CD14-positive monocyte (primary cell): ENCODE results near the gene NUP62. TPM values are rescaled to one million over a fixed set of nuclear protein-coding genes. Genes with fewer than 3 reads are reported as not detected.

ENCODE experiments used
- DNase-seq, 3 donors: peaks; one replicate each; pipeline ENCODE4 v3.0.0-alpha.2; 2011 to 2022
- H2AFZ ChIP-seq: 2 replicates; pipeline ENCODE4 v1.6.0; 2012; ENCODE audit warnings: mild to moderate bottlenecking, low read depth, low read length, inconsistent platforms; ENCODE audit not compliant: insufficient read depth, poor library complexity, severe bottlenecking
- H3K27ac ChIP-seq, 2 donors: 1 replicate in 1 of 2; 2 replicates in 1 of 2; pipeline ENCODE4 v1.5.1; 2012 to 2013; ENCODE audit warnings: low read length in 2 of 2, control low read depth in 1 of 2, inconsistent platforms in 1 of 2, low read depth in 1 of 2, mild to moderate bottlenecking in 1 of 2
- H3K27me3 ChIP-seq, 2 donors: one replicate each; pipeline versions ENCODE4 v1.6.0 to v1.6.1; 2011 to 2013; ENCODE audit warnings: low read length in 2 of 2; ENCODE audit not compliant: control insufficient read depth in 2 of 2, insufficient read depth in 2 of 2
- H3K36me3 ChIP-seq, 2 donors: replicated peaks in 1 of 2; 1 replicate in 1 of 2; 2 replicates in 1 of 2; pipeline versions ENCODE4 v1.5.1 to v1.6.1; 2012 to 2013; ENCODE audit warnings: low read length in 2 of 2, control low read depth in 1 of 2, inconsistent platforms in 1 of 2, mild to moderate bottlenecking in 1 of 2; ENCODE audit not compliant: insufficient read depth in 2 of 2, control insufficient read depth in 1 of 2
- H3K4me1 ChIP-seq, 2 donors: 1 replicate in 1 of 2; 2 replicates in 1 of 2; pipeline versions ENCODE4 v1.5.1 to v1.6.1; 2012 to 2013; ENCODE audit warnings: low read length in 2 of 2, control low read depth in 1 of 2, inconsistent platforms in 1 of 2, mild to moderate bottlenecking in 1 of 2, moderate library complexity in 1 of 2; ENCODE audit not compliant: insufficient read depth in 2 of 2, control insufficient read depth in 1 of 2
- H3K4me2 ChIP-seq: replicated peaks from 2 replicates; pipeline ENCODE3; 2012; ENCODE audit warnings: low read length, moderate library complexity, mild to moderate bottlenecking; ENCODE audit not compliant: poor library complexity, severe bottlenecking; ENCODE audit errors: extremely low read depth
- H3K4me3 ChIP-seq, 3 experiments: fragments of 200-600 bp in 1 of 3; sonication (generic) in 1 of 3; replicated peaks in 1 of 3; 1 replicate in 2 of 3; 2 replicates in 1 of 3; pipeline ENCODE4 v1.5.1; 2011 to 2013; ENCODE audit warnings: low read length in 3 of 3, mild to moderate bottlenecking in 3 of 3, control low read depth in 2 of 3, low read depth in 2 of 3, inconsistent platforms in 1 of 3, moderate library complexity in 1 of 3
- H3K79me2 ChIP-seq: 2 replicates; pipeline ENCODE4 v1.6.0; 2012; ENCODE audit warnings: mild to moderate bottlenecking, control low read depth, inconsistent platforms, low read length, moderate library complexity; ENCODE audit not compliant: insufficient read depth
- H3K9ac ChIP-seq: 2 replicates; pipeline ENCODE4 v1.6.0; 2017; ENCODE audit warnings: low read length, mild to moderate bottlenecking; ENCODE audit not compliant: insufficient read depth, poor library complexity, severe bottlenecking
- H3K9me3 ChIP-seq, 2 donors: replicated peaks in 1 of 2; 1 replicate in 1 of 2; 2 replicates in 1 of 2; pipeline versions ENCODE4 v1.5.1 to v1.6.1; 2012 to 2013; ENCODE audit warnings: low read length in 2 of 2, control low read depth in 1 of 2; ENCODE audit not compliant: control insufficient read depth in 1 of 2, insufficient read depth in 1 of 2
- H4K20me1 ChIP-seq: 2 replicates; pipeline ENCODE4 v1.6.0; 2012; ENCODE audit warnings: mild to moderate bottlenecking, low read length, control low read depth, moderate library complexity; ENCODE audit not compliant: insufficient read depth
- H3K27ac Mint-ChIP-seq, 7 donors: one replicate each; pipeline ENCODE4 v1.8.0; 2020; ENCODE audit warnings: mild to moderate bottlenecking in 7 of 7, mixed read lengths in 7 of 7, moderate library complexity in 6 of 7, inconsistent platforms in 2 of 7
- H3K27me3 Mint-ChIP-seq, 3 donors: one replicate each; pipeline ENCODE4 v1.8.0; 2021 to 2022; ENCODE audit warnings: low read depth in 3 of 3, mild to moderate bottlenecking in 3 of 3, mixed read lengths in 3 of 3, moderate library complexity in 3 of 3, inconsistent platforms in 1 of 3
- H3K36me3 Mint-ChIP-seq, 2 donors: one replicate each; pipeline ENCODE4 v1.8.0; 2020; ENCODE audit warnings: mixed read lengths in 2 of 2, inconsistent platforms in 1 of 2, mild to moderate bottlenecking in 1 of 2
- H3K4me1 Mint-ChIP-seq: one replicate; pipeline ENCODE4 v1.8.0; 2020; ENCODE audit warnings: mild to moderate bottlenecking, mixed read lengths
- H3K4me3 Mint-ChIP-seq, 2 donors: one replicate each; pipeline ENCODE4 v1.8.0; 2020; ENCODE audit warnings: mild to moderate bottlenecking in 2 of 2, mixed read lengths in 2 of 2, moderate library complexity in 1 of 2
- H3K9me3 Mint-ChIP-seq, 7 donors: one replicate each; pipeline ENCODE4 v1.8.0; 2020 to 2022; ENCODE audit warnings: mixed read lengths in 7 of 7, mild to moderate bottlenecking in 6 of 7, moderate library complexity in 6 of 7, inconsistent platforms in 2 of 7
- WGBS: methylation state at CpG from one replicate; pipeline ENCODE4 v1.1.5; 2013; ENCODE audit warnings: missing lambda C conversion rate; ENCODE audit not compliant: insufficient coverage; 5-methylcytosine and 5-hydroxymethylcytosine counted together
- intact Hi-C, 2 donors: fragments of 100-400 bp; cut with micrococcal nuclease; formaldehyde crosslinking; loops; one replicate each; pipeline versions ENCODE4 v1.15.0 to v1.15.1; 2023
- polyA plus RNA-seq, 3 donors: library from polyadenylated mRNA; depleted of rRNA in 1 of 3; unstranded in 2 of 3; stranded (reverse) in 1 of 3; fragments of 300-500 nt in 2 of 3; fragments of >200 nt in 1 of 3; fragmentation: Illumina TruSeq in 2 of 3; gene quantifications; 1 replicate in 2 of 3; 2 replicates in 1 of 3; pipeline ENCODE4 v1.2.3, GENCODE V29; 2012 to 2021
- TF ChIP-seq, protein P1 (sequence below): fragments of 200-600 bp; IDR thresholded peaks from one replicate; pipeline ENCODE4 v1.8.0; 2022; ENCODE audit warnings: antibody characterized with exemption, mild to moderate bottlenecking

NUP62 gene
- polyA plus RNA-seq, 3 donors = 32.3 to 62.2 (median 48.6) TPM

DNA sequence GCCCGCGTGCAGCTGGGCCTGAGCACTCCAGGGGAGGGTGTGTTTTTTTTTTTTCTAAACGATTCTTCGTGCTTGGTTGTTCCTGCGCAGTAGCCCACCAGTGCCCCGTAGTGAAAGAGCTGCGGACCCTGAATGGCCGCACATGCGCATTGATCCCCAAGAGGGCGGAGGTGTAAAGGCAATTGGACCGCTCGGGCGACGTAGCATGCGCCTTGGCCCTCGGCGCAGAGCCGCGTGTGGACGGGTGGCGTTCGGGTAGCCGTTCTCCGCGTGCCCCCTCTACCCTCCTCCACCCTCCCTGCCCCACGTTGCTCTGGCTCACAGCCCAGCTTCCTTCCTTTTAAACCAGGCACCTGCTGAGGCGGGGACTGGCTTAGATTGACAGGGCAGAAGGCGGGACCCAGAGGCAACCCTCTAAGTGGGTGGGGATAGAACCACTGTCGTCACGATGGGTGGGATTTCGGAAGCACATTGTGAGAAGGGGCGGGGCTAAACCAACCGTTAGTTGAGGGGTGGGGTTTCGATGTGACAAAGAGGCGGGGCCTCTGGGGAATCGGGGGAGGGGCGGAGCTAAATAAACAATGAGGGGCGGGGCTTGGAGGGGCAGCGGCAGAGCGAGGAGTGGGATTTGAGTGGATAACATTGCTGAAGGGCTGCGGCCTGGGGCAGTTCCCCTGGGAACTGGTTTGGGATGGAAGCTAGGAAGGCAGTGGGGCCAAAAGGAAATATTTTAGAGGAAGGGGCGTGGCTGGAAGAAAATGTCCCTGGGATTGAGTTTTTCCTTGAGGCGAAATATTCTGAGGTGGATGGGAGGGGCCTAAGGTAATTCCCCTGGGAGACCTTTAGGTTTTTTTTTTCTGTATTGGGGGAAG lies 543 bp upstream of the NUP62 start:
- no peaks in the 10 kb centered on the region for H3K27me3 ChIP-seq
- H3K36me3 ChIP-seq = peaks cover 20 to 46% of the 10 kb centered on the region in 2 donors
- peaks cover 0 to 4% (median 0%) of the 10 kb centered on the region in 7 donors for H3K9me3 Mint-ChIP-seq
- TF ChIP-seq, protein P1, sequence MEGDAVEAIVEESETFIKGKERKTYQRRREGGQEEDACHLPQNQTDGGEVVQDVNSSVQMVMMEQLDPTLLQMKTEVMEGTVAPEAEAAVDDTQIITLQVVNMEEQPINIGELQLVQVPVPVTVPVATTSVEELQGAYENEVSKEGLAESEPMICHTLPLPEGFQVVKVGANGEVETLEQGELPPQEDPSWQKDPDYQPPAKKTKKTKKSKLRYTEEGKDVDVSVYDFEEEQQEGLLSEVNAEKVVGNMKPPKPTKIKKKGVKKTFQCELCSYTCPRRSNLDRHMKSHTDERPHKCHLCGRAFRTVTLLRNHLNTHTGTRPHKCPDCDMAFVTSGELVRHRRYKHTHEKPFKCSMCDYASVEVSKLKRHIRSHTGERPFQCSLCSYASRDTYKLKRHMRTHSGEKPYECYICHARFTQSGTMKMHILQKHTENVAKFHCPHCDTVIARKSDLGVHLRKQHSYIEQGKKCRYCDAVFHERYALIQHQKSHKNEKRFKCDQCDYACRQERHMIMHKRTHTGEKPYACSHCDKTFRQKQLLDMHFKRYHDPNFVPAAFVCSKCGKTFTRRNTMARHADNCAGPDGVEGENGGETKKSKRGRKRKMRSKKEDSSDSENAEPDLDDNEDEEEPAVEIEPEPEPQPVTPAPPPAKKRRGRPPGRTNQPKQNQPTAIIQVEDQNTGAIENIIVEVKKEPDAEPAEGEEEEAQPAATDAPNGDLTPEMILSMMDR = no peak
- H3K79me2 ChIP-seq = peaks cover 32% of the 10 kb centered on the region
- peak; percentile 88 to 96 (median 96) for DNase-seq
- 6% methylated on average over 40 of the region's 43 CpGs for WGBS
- H3K27ac ChIP-seq = peak overlapping the region; percentile 88 to 95
- H3K4me3 ChIP-seq = peak overlapping the region; percentile 82 to 91 (median 83)
- H3K4me1 ChIP-seq = peaks cover 33 to 49% of the 10 kb centered on the region in 2 donors
- peak overlapping the region; percentile 85 for H2AFZ ChIP-seq
- intact Hi-C loops = loop anchor here (2.0 to 5.0 kb wide), 2 partner anchors 43 to 53 kb away; partner anchors contain the start of genes AKT1S1 (in 1 of the 2) and TBC1D17 (in 1 of the 2)
- H3K36me3 Mint-ChIP-seq = peaks cover 37 to 43% of the 10 kb centered on the region in 2 donors
- H3K27ac Mint-ChIP-seq = peak overlapping the region; percentile 96 to 100 (median 97)
- H3K4me1 Mint-ChIP-seq = peaks cover 45% of the 10 kb centered on the region
- H3K4me2 ChIP-seq = peak overlapping the region; percentile 89
- peak overlapping the region; percentile 90 to 97 for H3K4me3 Mint-ChIP-seq
- peak overlapping the region; percentile 84 for H3K9ac ChIP-seq
- peaks cover 0 to 6% (median 5%) of the 10 kb centered on the region in 3 donors for H3K27me3 Mint-ChIP-seq
- H3K9me3 ChIP-seq = no peaks in the 10 kb centered on the region
- peaks cover 67% of the 10 kb centered on the region for H4K20me1 ChIP-seq

DNA sequence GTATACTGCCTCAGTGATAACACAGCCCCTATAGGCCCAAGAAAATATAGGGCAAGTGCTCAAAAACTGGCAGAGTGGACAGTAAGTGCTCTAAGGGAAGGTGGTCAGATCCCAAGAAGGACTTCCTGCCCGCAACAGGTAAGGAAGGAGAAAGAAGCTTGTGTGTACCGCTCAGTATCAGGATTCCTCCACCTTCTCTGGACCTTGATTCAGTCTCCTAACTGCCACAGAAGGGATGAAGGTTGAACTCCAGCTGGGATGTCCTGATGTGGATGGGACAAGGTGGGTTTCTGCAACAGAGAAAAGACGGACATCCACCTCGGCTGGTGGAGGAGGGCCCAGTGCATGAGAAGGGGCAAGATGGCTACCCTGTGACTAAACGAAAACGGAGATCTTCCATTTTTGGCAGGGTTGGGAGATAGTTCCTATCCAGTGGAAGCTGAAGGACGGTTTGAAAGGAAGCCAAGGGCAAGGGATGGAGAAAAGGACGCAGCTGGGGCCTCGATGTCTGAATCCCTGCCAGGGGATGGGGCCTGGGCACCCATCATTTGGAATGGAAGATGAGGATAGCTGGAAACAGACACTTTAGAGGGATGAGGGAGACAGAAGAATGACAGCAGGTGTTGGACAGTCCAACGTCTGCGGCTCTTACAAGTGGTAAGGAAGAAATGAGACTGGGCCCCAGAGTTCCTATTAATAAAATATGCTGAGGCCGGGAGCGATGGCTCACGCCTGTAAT lies 1.6 kb downstream of the NUP62 start:
- Histone ChIP-seq H3K27me3 (no peaks in the 10 kb centered on the region), H4K20me1 (peaks cover 79% of the 10 kb centered on the region), H3K9ac (no peak overlapping the region), H3K27ac (peak overlapping the region; percentile 88 to 95), H3K4me1 (peaks cover 48 to 70% of the 10 kb centered on the region in 2 donors), H3K36me3 (peaks cover 36 to 61% of the 10 kb centered on the region in 2 donors), H3K4me2 (peak overlapping the region; percentile 89), H3K9me3 (no peaks in the 10 kb centered on the region), H2AFZ (no peak overlapping the region), H3K4me3 (peak overlapping the region in 1 of 3 experiments; percentile 91), H3K79me2 (peaks cover 54% of the 10 kb centered on the region)
- Mint-ChIP-seq H3K27ac (peak overlapping the region; percentile 93 to 100 (median 97)), H3K4me1 (peaks cover 58% of the 10 kb centered on the region), H3K36me3 (peaks cover 49 to 59% of the 10 kb centered on the region in 2 donors), H3K27me3 (peaks cover 0 to 6% (median 0%) of the 10 kb centered on the region in 3 donors), H3K9me3 (peaks cover 0 to 4% (median 0%) of the 10 kb centered on the region in 7 donors), H3K4me3 (peak overlapping the region; percentile 90 to 97)
- peak in 1 of 3 donors; percentile 4 for DNase-seq
- 87% methylated on average over 10 of the region's 14 CpGs for WGBS
- intact Hi-C loops = loop anchor here (1.0 to 5.0 kb wide), 3 partner anchors 30 to 51 kb away; partner anchors contain the start of genes AKT1S1 (in 1 of the 2) and TBC1D17 (in 1 of the 2)
- TF ChIP-seq, protein P1 = no peak
